DOHH2 (cell line): ENCODE results near the gene KAT6B.

Experiments
- EZH2phosphoT487 ChIP-seq: fragments of 200-600 bp; sonication (generic); IDR thresholded peaks from 2 replicates; pipeline ENCODE4 v1.6.1; 2017; ENCODE audit warnings: borderline replicate concordance, mild to moderate bottlenecking, antibody characterized with exemption, low read length, moderate library complexity, mixed read lengths
- TF ChIP-seq, protein P1 (sequence below): fragments of 200-600 bp; sonication (generic); IDR thresholded peaks from one replicate; pipeline ENCODE4 v1.5.1; 2014; ENCODE audit warnings: antibody characterized with exemption, mild to moderate bottlenecking, low read depth, low read length; ENCODE audit not compliant: poor library complexity, severe bottlenecking

DNA sequence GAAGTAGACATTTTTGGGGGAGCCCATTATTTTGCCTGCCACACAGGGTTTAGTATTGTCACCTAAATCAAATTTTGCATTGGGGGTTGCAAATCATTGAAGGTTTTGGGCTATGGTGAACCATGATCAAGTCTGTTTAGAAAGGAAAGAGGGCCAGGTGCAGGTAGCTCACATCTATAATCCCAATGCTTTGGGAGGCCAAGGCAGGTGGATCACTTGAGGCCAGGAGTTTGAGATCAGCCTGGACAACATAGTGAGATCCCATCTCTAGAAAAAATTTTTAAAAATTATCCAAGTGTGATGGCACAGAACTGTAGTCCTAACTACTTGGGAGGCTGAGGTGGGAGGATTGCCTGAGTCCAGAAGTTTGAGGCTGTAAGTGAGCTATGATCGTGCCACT is 31.2 kb downstream of the KAT6B start:
- TF ChIP-seq, protein P1, sequence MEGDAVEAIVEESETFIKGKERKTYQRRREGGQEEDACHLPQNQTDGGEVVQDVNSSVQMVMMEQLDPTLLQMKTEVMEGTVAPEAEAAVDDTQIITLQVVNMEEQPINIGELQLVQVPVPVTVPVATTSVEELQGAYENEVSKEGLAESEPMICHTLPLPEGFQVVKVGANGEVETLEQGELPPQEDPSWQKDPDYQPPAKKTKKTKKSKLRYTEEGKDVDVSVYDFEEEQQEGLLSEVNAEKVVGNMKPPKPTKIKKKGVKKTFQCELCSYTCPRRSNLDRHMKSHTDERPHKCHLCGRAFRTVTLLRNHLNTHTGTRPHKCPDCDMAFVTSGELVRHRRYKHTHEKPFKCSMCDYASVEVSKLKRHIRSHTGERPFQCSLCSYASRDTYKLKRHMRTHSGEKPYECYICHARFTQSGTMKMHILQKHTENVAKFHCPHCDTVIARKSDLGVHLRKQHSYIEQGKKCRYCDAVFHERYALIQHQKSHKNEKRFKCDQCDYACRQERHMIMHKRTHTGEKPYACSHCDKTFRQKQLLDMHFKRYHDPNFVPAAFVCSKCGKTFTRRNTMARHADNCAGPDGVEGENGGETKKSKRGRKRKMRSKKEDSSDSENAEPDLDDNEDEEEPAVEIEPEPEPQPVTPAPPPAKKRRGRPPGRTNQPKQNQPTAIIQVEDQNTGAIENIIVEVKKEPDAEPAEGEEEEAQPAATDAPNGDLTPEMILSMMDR = no peak
- TF ChIP-seq EZH2phosphoT487 = no peak
